Heart right ventricle (tissue), 16 donors: ENCODE data around the gene ANO2. TPM values are rescaled to one million over a fixed set of nuclear protein-coding genes. Genes with fewer than 3 reads are reported as not detected.

ENCODE experiments used
- ATAC-seq, 8 donors: fragments of 200-7000 bp; cut with Tn5 transposase; one replicate each; pipeline ENCODE4 v1.9.1; 2020; ENCODE audit warnings: mild to moderate bottlenecking in 8 of 8, moderate library complexity in 8 of 8, moderate number of reproducible peaks in 1 of 8
- DNase-seq, 2 donors: peaks; one replicate each; pipeline ENCODE4 v3.0.0-alpha.2; 2020
- H3K27ac ChIP-seq, 10 donors: fragments of 200-600 bp; sonication (generic) in 2 of 10; one replicate each; pipeline versions ENCODE4 v1.5.0 to v1.8.0; 2020 to 2022; ENCODE audit warnings: mild to moderate bottlenecking in 3 of 10
- H3K27me3 ChIP-seq, 7 donors: fragments of 200-600 bp; one replicate each; pipeline ENCODE4 v1.8.0; 2021 to 2022; ENCODE audit warnings: mild to moderate bottlenecking in 2 of 7
- H3K36me3 ChIP-seq, 9 donors: fragments of 200-600 bp; sonication (generic) in 1 of 9; one replicate each; pipeline versions ENCODE4 v1.5.0 to v1.8.0; 2020 to 2022; ENCODE audit warnings: mild to moderate bottlenecking in 2 of 9
- H3K4me1 ChIP-seq, 9 donors: fragments of 200-600 bp; sonication (generic) in 1 of 9; one replicate each; pipeline versions ENCODE4 v1.5.0 to v1.8.0; 2020 to 2022; ENCODE audit warnings: mild to moderate bottlenecking in 4 of 9
- H3K4me3 ChIP-seq, 10 donors: fragments of 200-600 bp; sonication (generic) in 2 of 10; one replicate each; pipeline versions ENCODE4 v1.5.0 to v1.8.0; 2020 to 2022; ENCODE audit warnings: mild to moderate bottlenecking in 7 of 10, moderate library complexity in 2 of 10
- H3K9me3 ChIP-seq, 11 donors: fragments of 200-600 bp in 10 of 11; sonication (generic) in 2 of 11; one replicate each; pipeline versions ENCODE4 v1.5.0 to v1.8.0; 2013 to 2022; ENCODE audit warnings: mild to moderate bottlenecking in 2 of 11, control low read depth in 1 of 11, moderate library complexity in 1 of 11
- WGBS, 2 donors: extraction: QIAGEN DNeasy Blood & Tissue Kit; methylation state at CpG; one replicate each; pipeline ENCODE4 v1.1.7; 2013; ENCODE audit warnings: inconsistent platforms in 1 of 2; 5-methylcytosine and 5-hydroxymethylcytosine counted together
- intact Hi-C, 10 donors: fragments of 100-400 bp; cut with DNase I; formaldehyde crosslinking; loops; one replicate each; pipeline versions ENCODE4 v1.11.1 to v1.14.2; 2022
- polyA plus RNA-seq, 2 donors: library from polyadenylated mRNA; stranded (reverse); fragments of 200-250 nt; gene quantifications; one replicate each; pipeline ENCODE4 v1.2.3, GENCODE V29; 2013
- total RNA-seq, 10 donors: library from RNA; stranded (reverse); fragmentation: NEBNext Ultra II Directional in 3 of 10; extraction: Animal tissue kit (Norgen Biotek cat#: 25700) in 3 of 10; gene quantifications; one replicate each; pipeline versions ENCODE4 v1.2.1 to v1.2.4, GENCODE V29; 2021 to 2023
- TF ChIP-seq, protein P1 (sequence below), 9 donors: fragments of 200-600 bp; sonication (generic) in 2 of 9; IDR thresholded peaks; one replicate each; pipeline versions ENCODE4 v1.5.0 to v1.8.0; 2021 to 2022; ENCODE audit warnings: antibody characterized with exemption in 9 of 9, mild to moderate bottlenecking in 5 of 9, moderate library complexity in 1 of 9
- donor health status: Arrhythmogenic right ventricular cardiomyopathy.
- donor health status: ischemic (EF 13 %, LVEDD 7.1; RV severe dilation, severe dysfunction).
- donor health status: healthy with polysubstance abuse.
- donor health status: DM: no; HTN: yes; CAD: no.
- donor health status: DM: no; HTN: no; CAD: no.
- donor health status: ischemic (EF 25% LVEDD 6.9; RV normal size, moderate dysfunction).
- donor health status: ischemic (EF 25% LVEDD 5.7; RV mildly dilated, moderate dysfunction).
- donor health status: healthy.
- donor health status: DM: yes; HTN: yes; CAD: no.
- donor health status: Ischemic cardiomyopathy.
- donor health status: ischemic (EF 35%, LVEDD 5.7; RV mildly dilated, moderate dysfunction).
- donor health status: nonischemic (EF 11% LVEDD 7.7; RV severe dilation, severe dysfunction).
- donor health status: DM: yes; HTN: yes; CAD: no.
- donor health status: PGD.
- donor health status: ischemic (EF 29% LVEDD 5.4; RV normal size, mild dysfunction).
- donor health status: nonischemic (EF 23%, LVEDD 6.1; RV moderate dilation, normal function).

Gene ANO2
- total and polyA plus RNA-seq, 12 donors = 4.0 to 15.2 (median 12.0) TPM

DNA sequence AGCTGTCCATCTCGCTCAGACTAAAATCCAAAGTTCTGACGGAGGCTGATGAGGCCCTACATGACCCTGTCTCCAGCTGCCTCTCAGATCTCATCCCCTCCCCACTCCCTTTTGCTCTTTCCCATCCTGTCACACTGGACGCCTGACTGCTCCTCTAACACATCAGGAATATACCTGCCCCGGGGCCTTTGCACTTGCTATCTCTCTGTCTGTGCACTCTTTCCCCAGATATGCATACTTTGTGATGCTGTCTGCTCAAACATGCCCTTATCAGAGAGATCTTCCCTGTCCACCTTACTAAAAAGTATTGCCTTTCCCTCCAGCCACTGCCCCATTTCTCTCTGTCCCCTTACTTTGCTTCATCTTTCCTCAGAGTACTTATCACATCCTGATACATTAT is 238.8 kb downstream of the ANO2 start:
- Histone ChIP-seq H3K27ac (no peak overlapping the region), H3K36me3 (no peaks in the 10 kb centered on the region), H3K9me3 (peaks cover 0 to 9% (median 0%) of the 10 kb centered on the region in 11 donors), H3K4me3 (no peak overlapping the region), H3K27me3 (no peaks in the 10 kb centered on the region), H3K4me1 (no peaks in the 10 kb centered on the region)
- ATAC-seq (no peak), DNase-seq (no peak)
- 94% methylated on average over 4 of the region's 4 CpGs for WGBS, 2 donors
- TF ChIP-seq, protein P1, sequence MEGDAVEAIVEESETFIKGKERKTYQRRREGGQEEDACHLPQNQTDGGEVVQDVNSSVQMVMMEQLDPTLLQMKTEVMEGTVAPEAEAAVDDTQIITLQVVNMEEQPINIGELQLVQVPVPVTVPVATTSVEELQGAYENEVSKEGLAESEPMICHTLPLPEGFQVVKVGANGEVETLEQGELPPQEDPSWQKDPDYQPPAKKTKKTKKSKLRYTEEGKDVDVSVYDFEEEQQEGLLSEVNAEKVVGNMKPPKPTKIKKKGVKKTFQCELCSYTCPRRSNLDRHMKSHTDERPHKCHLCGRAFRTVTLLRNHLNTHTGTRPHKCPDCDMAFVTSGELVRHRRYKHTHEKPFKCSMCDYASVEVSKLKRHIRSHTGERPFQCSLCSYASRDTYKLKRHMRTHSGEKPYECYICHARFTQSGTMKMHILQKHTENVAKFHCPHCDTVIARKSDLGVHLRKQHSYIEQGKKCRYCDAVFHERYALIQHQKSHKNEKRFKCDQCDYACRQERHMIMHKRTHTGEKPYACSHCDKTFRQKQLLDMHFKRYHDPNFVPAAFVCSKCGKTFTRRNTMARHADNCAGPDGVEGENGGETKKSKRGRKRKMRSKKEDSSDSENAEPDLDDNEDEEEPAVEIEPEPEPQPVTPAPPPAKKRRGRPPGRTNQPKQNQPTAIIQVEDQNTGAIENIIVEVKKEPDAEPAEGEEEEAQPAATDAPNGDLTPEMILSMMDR (IDR thresholded peaks at IDR 0.05) = no peak
- intact Hi-C loops = no loop called here

DNA sequence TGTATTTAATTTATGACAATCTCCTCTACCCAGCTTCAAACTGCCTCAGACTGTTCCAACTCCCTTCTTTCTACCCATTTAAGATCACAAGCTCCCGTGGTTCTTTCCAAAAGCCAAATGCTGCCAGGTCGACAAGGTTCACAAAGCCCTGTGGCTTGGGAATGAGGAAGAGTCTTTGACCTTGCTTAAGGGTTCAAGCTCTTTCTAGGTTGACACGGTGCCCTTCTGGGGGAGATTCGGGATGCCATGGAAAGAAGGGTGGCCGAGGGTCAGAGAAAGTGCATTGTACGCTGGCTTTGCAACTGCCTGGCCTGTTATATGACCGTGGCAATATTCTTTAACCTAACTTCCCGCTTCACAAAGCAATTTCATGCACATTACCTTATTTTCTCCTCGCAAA is 239.3 kb downstream of the ANO2 start:
- intact Hi-C loops = no loop called here

DNA sequence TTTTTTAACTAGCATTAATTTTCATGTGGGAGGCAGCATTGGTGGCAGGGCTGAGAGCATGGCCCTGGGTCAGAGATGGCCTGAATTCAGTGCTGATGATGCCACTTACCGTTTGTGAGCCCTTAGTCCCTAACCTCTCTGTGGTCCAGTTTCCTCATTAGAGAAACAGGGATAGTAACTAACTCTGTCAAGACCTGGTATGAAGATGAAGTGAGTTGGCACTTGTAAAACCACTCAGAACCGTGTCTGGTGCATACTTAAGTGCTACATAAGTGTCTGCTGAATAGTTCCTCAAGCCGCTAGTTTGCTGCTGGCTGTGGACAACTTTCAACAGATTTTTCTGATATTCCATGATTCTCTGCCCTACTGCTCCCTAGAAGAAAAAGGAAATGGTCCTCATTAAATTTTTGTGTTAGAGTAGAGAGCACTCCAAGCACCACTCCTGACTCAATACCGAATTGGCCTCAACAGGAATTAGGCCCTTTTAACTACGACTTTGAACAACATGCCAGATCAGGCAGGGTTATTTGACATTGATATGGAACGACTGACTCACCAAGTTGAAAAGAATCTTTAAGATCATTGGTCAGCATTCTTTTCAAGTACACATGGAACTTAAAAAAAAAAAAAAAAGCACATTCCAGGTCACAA is 250.2 kb downstream of the ANO2 start:
- H3K4me1 ChIP-seq = no peaks in the 10 kb centered on the region
- intact Hi-C loops = no loop called here
- ATAC-seq (no peak), DNase-seq (no peak)
- H3K27ac ChIP-seq = no peak overlapping the region
- peaks cover 0 to 6% (median 0%) of the 10 kb centered on the region in 9 donors for H3K36me3 ChIP-seq
- H3K4me3 ChIP-seq = no peak overlapping the region
- 64% methylated on average over 6 of the region's 6 CpGs for WGBS, 2 donors
- peaks cover 0 to 17% (median 4%) of the 10 kb centered on the region in 11 donors for H3K9me3 ChIP-seq
- no peaks in the 10 kb centered on the region for H3K27me3 ChIP-seq
- TF ChIP-seq, protein P1 (IDR thresholded peaks at IDR 0.05) = no peak

More for the DNA sequence above, 239.3 kb downstream of the ANO2 start:
- Histone ChIP-seq H3K27me3 (no peaks in the 10 kb centered on the region), H3K9me3 (peaks cover 0 to 9% (median 0%) of the 10 kb centered on the region in 11 donors), H3K4me1 (no peaks in the 10 kb centered on the region), H3K4me3 (no peak overlapping the region), H3K27ac (no peak overlapping the region), H3K36me3 (no peaks in the 10 kb centered on the region)
- TF ChIP-seq, protein P1 (IDR thresholded peaks at IDR 0.05) = no peak
- DNase-seq = no peak
- 89 to 91% methylated on average over 9 of the region's 9 CpGs for WGBS, 2 donors
- no peak for ATAC-seq

DNA sequence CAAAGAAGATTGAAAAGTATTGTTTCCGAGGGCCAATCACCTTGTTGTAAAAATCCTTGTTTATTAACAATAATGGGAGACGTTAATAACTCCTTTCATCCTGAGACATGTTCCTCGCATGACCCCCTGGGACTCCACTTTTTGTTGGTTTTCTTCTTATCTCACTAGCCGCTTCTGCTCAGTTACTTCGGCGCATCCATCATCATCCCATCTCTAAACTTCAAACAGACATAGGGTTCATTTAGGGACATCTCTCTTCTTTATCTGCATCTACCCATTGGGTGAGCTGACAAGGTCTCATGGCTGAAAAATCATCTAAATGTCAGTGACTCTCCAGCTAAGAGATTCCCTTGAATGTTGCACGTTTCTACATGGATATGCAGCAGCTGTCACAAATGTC is 252.2 kb downstream of the ANO2 start:
- Histone ChIP-seq H3K4me1 (no peaks in the 10 kb centered on the region), H3K9me3 (peaks cover 0 to 10% (median 2%) of the 10 kb centered on the region in 11 donors), H3K27ac (no peak overlapping the region), H3K27me3 (no peaks in the 10 kb centered on the region), H3K36me3 (peaks cover 0 to 4% (median 0%) of the 10 kb centered on the region in 9 donors), H3K4me3 (no peak overlapping the region)
- ATAC-seq (no peak), DNase-seq (no peak)
- WGBS, 2 donors = 91 to 92% methylated on average over 7 of the region's 7 CpGs
- intact Hi-C loops = no loop called here
- TF ChIP-seq, protein P1 (IDR thresholded peaks at IDR 0.05) = no peak
